GM21576 (cell line): ENCODE data around the gene GDAP2.
"Not testable (repeated sequence)": the region's sequence is repeated elsewhere in the genome, so short reads cannot be mapped to it uniquely, and the experiment has no call there.

ENCODE experiments used
- ATAC-seq: cut with Tn5 transposase; IDR thresholded peaks from one replicate; pipeline ENCODE4 v1.9.1; 2021; ENCODE audit warnings: mild to moderate bottlenecking, moderate library complexity; ENCODE audit not compliant: unreplicated experiment

GDAP2 gene, protein sequence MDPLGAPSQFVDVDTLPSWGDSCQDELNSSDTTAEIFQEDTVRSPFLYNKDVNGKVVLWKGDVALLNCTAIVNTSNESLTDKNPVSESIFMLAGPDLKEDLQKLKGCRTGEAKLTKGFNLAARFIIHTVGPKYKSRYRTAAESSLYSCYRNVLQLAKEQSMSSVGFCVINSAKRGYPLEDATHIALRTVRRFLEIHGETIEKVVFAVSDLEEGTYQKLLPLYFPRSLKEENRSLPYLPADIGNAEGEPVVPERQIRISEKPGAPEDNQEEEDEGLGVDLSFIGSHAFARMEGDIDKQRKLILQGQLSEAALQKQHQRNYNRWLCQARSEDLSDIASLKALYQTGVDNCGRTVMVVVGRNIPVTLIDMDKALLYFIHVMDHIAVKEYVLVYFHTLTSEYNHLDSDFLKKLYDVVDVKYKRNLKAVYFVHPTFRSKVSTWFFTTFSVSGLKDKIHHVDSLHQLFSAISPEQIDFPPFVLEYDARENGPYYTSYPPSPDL

DNA sequence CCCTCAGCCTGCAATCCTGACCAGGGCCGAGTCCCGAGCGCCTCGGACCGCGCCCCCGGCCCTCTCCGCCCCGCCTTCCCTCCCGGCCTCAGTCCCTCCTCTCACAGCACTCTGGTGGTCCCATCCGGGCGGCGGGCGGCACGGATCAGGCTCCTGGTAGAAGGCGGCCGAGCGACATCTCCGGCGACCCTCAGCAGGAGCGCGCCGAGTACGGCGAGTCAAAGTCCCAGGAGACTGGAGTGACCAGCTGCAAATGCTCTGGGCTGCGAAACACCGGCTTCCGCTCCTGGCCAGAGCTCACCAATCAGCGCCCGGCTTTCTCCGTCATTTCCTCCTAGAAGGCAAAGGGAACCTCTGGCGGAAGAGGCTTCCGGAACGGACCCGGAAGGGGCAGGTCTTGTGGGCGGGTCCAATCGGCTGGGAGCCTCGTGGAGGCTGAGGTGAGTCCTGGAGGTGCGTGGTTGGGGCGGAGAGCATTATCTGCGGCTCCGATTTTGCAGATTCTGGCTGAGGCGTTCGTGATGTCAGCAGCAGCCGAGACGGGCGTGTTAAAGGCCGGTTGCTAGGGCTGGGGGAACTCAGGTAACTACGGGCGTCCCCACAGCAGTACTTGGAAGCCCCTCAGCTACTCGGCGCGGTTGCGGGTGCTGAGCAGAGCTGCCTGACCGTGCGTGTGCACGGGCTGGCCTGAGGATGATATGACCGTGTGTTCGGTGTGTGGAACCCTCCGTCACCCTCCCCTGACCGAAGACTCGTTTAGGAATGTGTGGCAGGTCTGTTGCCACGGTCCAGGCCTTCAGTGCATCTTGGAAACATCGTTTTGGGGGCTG, at the start of gene GDAP2, which contains the start of gene WDR3:
TSS of gene GDAP2 (minus strand) at position 279 of the 830 bp plus-strand sequence. CDS start 9,264 bp downstream, outside the sequence.
TSS of gene WDR3 (plus strand) at position 397 of the 830 bp plus-strand sequence. CDS start 3,581 bp downstream, outside the sequence.
- ATAC-seq, result peak; percentile 95

DNA sequence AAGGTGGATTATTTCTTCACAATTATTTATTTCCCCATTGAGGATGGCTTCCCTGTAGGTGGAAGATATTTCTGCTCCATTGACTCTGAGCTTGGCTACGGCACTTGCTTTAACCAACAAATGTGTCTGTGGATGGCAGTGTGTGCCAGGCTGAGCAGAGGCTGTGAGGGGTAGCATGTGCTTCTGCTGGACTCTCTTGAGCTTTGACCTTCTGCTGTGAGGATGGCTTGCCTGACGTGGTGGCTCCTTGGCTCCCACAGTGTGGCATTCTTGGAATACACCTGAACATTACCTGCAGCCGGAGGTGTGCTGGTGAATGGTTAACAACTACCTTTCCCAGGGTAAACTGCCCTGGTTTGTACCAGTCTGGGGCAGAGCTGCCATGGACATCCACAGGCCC, 47.0 kb upstream of the GDAP2 start:
- no peak for ATAC-seq

DNA sequence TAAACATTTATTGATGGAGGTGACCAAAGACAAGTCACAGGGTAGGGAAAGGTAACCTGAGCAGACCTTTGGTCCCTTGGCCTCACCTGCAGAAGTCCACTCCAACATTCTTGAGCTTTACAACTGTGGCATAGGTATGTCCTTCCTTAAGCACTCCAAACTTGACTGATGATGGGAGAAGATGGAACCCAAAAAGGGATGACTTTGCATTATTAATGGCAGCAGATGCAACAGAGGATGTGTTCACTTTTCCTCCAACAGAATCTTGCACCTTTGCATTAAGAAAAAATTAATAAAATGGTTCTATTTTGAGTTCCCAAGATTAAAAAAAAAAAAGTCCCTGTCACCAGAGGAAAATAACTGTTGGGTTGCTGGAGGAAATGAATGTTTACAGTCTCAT, 42.4 kb upstream of the GDAP2 start:
- no peak for ATAC-seq

DNA sequence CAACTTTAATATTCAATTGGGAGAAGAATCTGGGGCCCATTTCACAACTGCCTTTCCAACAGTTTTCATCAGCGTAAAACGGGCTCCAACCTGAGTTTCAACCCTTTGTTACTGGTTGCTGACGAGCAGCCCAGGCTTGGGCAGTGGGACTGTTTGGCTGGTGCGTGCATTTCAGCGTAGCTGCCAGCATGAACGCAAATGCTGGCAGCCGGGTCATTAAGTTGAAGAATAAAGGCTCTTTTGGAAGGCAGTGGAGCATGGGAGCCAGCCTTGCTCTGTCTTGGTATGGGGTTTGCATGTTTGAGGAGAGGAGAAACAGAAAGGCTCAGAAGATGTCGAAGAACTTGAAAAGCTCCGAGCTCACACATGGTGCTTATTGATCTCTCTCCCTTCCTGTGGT, 40.8 kb upstream of the GDAP2 start:
- ATAC-seq, result no peak

DNA sequence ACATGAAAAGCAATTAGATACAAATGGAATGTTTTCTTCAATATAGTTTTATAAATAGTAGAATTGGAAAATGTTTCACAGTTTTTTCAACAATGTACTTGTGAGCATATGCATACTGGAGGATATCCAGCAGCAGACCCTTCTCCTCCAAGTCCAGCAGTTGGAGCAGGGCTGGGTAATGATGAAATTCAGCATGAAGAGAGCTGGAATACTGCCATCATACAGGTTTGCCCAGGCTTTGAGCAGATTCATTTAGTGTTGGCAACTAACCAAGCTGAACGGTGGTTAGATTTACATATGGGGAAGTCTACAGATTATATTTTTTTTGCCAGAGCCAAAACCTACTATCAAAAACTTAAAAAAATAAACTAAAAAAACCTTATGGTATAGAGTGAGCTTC, 38.5 kb upstream of the GDAP2 start:
- ATAC-seq, result no peak

DNA sequence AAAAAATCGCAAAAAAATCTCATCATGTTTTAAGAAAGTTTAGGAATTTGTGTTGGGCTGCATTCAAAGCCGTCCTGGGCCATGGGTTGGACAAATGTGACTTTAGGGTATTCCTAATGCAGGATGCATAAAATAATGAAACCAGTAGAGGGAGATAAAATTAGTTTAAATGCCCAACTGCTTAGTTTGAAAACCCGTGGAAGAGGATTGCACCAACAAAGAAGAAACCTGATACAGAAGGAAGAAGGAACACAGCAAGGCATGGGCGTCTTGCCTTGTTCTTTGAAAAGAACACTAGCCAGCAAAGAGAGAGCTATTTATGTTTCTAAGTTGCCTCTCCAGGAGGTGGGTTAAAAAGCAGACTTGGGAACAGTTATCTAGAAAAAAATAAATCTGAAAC, 38.1 kb upstream of the GDAP2 start:
- ATAC-seq, result no peak

DNA sequence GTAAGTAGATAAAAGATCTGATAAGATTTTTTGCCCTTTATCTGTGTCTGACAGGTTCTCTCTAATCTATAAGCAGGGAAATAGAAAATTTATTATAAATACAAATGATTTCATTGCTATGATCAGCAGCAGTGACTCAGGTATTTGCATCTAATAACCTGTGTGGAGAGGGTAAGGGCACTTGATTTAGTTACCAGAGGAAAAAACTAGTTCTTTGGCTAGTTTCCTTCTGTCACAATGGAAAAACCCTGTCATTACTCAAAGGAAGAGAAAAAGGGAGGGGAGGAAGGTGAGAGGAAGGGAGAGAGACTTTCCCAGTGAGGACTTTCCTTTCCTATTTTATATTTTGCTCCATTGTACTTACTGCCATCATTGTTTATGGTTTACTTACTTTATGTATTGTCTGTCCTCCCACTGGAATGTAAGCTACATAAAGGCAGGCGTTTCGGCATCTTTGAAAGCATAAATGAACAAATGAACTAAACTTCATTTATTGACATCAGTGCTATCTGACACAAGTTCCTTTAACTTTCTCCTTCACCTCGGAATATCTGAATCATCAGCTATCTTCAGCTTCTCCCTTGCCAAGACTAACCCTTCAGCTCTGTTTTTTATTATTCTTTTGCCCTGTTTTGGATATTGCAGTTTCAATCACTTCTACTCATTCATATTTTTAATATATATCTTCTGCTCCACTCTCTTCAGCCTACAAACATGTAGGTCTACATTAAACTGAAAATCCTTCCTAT, 35.0 kb upstream of the GDAP2 start:
- no peak for ATAC-seq

DNA sequence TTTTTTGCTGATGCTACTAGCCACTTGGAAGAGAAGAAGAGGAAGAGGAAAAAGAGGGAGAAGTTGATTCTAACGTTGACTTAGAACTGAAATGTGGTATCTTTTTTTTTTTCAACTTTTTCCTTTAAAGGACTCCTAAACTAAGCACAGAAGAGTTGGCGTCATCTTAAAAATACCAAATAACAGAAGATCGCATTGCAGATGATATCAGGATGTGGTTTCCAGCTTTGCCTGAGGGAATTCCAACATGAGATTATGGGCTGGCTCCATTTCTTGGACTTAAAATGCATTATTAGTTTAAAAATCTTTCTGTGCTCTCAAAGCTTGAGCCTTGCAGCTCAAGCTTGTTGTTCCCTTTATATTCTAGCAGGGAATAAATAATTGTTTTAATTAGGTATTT, 29.9 kb upstream of the GDAP2 start:
- no peak for ATAC-seq

DNA sequence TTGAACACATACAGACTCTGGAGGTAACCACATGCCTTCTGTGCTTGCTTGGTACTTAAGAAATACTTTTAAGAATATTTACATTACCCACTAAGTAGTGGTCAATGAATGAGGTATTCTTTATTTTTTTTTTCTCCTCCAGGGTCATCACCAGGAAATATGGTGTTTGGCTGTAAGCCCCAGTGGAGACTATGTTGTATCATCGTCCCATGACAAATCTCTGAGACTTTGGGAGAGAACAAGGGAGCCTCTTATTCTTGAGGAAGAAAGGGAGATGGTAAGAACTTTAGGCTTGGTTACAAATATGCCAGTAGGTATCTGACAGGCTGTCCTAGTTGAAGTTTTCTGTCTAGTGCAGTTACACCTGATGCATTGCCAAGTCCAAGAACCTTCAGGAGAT, 23.0 kb upstream of the GDAP2 start:
- no peak for ATAC-seq

DNA sequence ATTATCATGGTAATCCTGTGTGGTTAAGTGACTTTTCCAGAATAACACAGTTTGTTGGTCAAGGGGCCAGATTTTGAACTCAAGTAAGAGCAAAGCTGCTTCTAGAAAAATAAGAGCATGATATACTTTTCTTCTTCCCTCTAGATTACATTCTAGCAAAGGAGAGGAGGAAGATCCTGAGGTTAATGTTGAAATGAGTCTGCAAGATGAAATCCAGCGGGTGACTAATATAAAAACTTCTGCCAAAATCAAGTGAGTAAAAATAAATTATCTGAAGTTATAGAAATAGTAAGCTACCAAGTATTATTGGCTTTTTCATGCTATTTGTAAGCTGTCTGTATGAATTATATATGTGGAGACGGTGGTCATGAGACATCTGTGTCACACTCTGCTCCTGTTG, 12.9 kb upstream of the GDAP2 start:
- no peak for ATAC-seq

DNA sequence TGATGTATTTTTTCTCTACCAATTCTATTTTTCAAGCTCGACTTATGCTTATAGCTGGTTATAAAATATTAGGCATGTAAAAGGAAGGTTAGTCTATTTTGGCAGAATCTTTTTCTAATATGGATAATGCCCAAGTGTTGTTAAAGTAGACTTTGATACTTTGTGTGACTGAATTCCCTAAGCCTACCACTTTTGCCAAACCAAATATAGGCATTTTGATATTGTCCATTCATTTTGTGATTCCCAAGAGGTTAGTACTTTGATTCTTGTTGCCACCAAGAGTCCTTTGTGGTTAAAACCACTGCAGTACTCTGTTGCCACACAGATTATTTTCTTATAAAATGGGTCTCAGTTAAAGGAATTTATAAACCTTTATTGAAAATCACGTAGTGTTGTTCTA, 4.3 kb upstream of the GDAP2 start:
- no peak for ATAC-seq

DNA sequence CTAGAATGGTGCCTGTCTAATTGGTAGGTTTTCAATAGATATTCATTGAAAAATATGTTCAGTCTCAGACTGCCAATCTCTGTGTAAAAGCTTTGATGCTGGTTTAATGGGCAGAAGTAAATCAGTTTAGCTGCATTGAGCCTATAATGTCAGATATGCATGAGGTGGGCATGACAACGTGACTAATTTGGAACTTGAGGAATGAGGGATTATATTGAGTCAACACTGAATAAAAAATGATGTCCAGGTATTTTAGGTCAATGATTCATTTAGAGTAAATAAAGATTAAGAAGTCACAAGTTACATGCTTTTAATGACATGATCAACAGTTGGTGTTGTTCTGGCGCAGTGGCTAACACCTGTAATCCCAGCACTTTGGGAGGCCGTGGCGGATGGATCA, 3.2 kb upstream of the GDAP2 start:
- no peak for ATAC-seq

DNA sequence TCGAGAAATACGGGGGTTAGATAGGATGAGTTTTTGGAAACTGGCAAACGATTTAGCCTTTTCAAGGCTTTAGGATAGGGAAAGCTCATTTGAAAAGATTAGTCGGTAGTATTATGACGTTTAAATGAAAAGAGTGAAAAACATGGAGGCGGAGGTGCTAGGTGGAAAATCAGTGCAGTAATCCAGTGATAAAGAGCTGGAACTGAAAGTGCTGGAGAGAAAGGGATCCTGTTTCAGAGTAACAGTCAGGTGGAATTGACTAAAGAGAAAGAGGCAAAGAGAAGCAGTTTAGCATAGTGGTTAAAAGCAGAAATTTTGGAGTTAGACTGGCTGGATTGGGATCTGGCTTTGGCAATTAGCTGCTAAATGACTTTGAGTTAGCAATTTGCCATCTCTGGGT, 1.1 kb upstream of the GDAP2 start:
- no peak for ATAC-seq

DNA sequence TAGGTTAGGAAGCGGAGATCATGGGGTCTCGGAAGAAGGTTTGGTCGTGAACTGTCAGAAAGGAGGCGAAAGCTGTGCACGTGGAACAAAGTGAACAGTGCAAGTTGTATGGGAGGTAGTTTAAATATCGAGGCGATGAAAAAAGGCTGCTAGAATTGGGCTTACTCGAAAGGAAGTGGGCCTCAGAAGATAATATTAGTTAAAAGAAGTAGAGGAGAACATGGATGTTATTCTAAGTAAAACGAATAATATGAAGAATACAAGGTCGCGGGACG, 689 bp upstream of the GDAP2 start:
- ATAC-seq, result no peak

DNA sequence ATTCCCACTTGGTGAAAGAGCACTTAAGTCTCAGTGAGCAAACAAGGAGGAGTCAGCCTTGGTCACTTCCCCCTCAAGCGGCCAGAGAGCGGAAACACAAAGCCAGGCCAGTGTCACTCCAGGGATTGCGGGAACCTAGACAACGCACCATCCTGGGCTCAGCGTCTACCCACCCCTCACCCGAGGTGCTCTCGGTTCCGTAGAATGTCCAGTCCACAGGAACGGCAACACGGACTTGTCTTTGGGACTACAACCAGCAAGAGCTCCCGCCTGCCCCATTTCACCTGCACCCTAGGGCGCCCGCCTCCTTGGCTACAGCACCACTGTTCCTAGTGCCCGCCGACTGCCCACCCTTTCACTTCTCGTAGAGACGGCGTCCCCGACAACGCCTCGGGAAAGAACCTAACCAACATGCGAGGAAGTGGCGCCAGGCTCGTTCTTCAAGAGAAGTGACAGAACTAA, 509 bp downstream of the GDAP2 start:
- ATAC-seq, result peak; percentile 36

DNA sequence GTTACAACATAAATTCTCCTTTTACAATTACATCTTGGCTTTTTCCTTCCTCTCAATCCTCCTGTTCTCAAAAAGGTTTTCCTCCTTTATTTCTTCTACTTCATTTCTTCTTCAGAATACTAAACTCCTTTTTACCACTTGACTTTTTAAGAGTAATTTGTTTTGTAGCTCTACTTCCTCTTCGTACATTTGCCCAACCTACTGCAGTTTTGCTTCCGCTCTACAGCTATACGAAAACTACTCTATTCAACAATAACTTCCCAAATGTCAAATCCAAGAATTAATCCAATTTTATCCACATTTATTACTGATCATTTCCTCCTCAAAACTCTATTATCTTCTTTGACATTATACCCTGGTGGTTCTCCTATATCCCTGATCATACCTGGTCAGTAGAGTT, 3.4 kb downstream of the GDAP2 start:
- no peak for ATAC-seq

DNA sequence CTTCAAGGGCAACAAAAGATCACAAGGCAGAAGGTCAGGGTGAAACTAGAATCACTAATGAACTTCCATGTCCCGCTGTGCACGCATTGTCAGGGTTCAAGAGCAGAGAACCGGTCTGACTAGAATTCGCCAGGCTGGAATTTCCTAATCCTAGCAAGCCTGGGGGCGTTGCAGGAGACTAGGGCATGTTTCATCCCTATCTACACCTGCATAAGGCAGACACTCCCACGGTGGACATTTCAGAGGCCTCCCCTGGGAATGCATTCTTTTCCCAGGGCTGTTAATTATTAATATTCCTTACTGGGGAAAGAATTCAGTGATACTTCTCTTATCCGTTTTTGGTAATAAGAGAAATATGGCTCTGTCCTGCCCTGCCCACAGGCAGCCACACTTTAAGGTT, 6.7 kb downstream of the GDAP2 start:
- ATAC-seq, result not testable (repeated sequence)

DNA sequence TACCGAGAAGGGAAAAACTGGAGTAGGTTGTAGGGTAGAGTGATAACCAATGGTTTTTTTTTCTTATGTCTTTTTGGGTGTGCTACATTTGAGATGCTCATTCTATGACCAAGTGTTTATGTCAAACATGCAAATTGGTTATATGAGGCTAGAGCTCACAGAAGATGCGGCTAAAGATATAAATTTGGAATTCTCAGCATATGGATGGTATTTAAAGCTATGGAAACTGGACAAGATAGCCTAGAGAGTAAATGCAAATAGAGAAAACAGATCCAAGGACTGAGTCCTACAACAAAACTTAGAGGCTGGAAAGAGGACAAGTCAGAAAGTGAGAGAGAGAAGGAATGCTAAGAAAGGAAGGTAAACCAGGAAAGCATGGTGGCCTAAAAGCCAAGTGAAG, 7.4 kb downstream of the GDAP2 start:
- ATAC-seq, result no peak

DNA sequence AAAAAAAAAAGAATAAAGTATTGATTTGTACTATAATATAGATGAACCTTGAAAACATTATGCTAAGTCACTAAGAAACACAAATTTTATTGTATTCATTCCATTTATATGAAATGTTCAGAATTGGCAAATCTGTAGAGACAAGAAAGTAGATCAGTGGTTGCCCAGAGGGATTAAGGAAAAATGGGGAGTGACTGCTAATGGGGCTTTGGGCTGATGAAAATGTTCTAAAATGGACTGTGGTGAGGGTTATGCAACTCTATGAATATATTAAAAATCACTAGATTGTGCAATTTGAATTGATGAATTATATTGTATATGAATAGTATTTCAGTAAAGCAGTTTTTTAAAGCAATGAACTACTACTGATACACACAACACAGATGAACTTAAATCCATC, 10.0 kb downstream of the GDAP2 start:
- no peak for ATAC-seq

DNA sequence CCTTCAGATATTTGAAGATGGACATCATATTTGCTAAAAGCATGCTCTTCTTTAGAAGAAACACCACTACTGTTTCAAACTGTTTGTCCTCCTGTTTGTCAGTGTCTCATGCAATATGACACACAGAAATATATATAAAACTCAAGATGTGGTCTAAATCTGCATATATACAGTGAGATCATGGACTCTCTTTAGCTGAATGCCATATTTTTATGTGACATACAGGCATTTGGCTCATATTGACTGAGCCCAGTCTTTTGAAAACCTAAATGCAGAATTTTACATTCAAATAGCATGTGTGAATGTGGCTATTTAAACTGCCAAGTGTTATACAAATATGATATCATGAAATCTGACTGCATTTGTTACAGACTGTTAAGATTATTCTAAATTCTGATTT, 18.4 kb downstream of the GDAP2 start:
- ATAC-seq, result no peak

DNA sequence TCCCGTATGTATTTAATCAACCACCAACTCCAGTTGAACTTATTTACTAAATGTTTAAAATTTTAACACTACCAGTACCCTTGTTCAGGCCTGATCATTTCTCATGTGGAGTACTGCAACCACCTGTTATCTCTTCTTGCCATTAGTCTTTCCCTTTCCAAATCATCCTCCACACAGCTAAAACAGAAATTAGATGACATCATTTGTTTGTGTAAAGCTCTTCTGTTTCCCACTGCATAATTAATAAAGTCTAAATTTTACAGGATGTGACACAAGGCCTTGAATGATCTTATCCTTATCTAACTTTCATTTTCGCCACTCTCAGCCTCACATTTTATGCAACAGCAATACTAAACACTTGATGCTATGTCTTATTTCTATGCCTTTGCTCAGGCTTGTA, 24.4 kb downstream of the GDAP2 start:
- ATAC-seq, result no peak
